Measurements from ENCODE around the gene IL1A.

Gene IL1A

DNA sequence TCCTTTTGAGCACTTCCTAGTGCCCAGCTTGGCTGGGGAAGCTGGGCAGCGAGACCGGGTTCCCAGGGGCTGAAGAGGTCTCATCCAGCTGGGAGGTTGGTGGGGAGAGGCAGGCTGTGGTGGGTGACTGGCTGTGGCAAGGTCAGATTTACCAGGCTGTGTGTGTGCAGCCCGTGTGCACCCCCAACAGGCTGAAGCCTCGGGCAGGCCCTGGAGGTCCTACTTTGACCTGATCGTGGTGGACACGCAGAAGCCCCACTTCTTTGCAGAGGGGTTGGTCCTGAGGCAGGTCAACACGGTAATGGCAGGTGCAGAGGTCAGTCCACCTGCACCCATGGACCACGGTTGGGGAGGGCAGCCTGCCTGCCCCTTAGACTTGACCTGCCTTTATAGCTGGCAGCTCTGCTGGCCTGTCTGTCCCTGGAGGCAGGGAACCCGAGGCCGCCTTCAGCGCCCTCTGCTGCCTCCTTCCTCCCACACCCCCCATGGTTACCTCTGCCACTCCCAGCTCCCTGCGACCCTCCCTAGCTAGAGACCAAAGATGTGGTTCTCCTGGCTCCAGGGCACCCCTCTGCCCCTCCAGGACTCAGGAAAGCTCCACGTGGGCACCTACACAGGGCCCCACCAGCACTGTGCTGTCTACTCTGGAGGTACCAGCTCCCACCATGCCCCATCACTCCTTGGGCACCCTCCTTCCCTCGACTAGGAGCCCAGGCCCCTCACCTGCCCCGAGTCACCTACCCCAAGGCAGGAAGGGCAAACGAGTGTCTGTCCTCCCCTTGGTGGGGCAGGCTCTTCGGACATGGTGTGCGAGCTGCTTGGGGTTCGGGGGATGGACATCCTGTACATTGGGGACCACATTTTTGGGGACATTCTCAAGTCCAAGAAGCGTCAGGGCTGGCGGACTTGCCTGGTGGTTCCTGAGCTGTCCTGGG lies 59.4 kb downstream of the IL1A start:
- DNase-seq: peak in 1 of 2 experiments; percentile 32

DNA sequence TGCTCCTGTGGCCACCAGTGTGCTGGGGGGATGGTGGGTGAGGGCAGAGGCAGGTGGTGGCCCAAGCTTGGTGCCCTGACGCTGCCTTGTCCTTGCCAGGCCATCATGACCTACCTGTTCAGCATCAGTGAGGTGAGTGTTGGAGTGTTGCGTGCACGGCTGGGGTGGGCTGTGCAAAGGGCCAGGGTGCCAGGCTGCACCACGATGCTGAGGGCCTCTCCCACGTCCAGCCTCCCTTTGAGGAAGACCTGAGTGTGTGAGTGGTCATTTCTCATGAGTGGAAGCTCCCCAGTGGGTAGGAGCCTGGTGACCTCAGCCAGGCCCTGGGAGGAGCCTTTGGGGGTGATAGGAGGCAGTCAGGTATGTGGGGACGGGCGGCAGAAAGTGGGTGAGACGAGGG lies 60.3 kb downstream of the IL1A start:
- DNase-seq: no peak
